K562 (cell line): Measurements from ENCODE around the gene KLF13. TPM values are rescaled to one million over a fixed set of nuclear protein-coding genes. Genes with fewer than 3 reads are reported as not detected.

Source experiments
- ATAC-seq: fragments of 200-7000 bp; cut with Tn5 transposase; 3 replicates; pipeline ENCODE4 v1.9.1; 2020; ENCODE audit warnings: moderate library complexity
- BruUV-seq: library from RNA; stranded (reverse); fragments of 400-500 nt; replicated peaks from 2 replicates; lab custom pipeline; 2021; lab: Mats Ljungman, UMichigan
- CTCF ChIA-PET: fragments of 300-600 bp; formaldehyde crosslinking; extraction: SDS; loops from one replicate; lab custom pipeline; 2021; ENCODE audit warnings: low intra/inter-chr PET ratio; lab: Yijun Ruan, JAX
- POLR2A ChIA-PET: fragments of 300-600, 350-650 bp; sonication (Branson Sonifier 250); formaldehyde crosslinking; extraction: SDS; loops from one replicate; lab custom pipeline; 2021; ENCODE audit warnings: antibody characterized with exemption, inconsistent platforms; lab: Yijun Ruan, JAX
- DNase-seq, 4 experiments: peaks; one replicate each; pipeline versions ENCODE4 v3.0.0 to v3.0.0-alpha.2; 2011 to 2018; ENCODE audit warnings: low spot score in 3 of 4, mixed read lengths in 3 of 4; ENCODE audit errors: extremely low read depth in 1 of 4
- FAIRE-seq: peaks from 2 replicates; lab custom pipeline; 2011; peaks lifted over from hg19 to GRCh38; lab: Jason Lieb, UNC
- H2AFZ ChIP-seq: 2 replicates; pipeline ENCODE4 v1.6.0; 2011; ENCODE audit warnings: low read depth, low read length, control low read depth, inconsistent platforms
- H3K27ac ChIP-seq: fragments of 200-600 bp; 3 replicates; pipeline ENCODE4 v1.8.0; 2011; ENCODE audit warnings: low read depth, mild to moderate bottlenecking, control low read depth, inconsistent platforms, low read length, moderate library complexity, mixed read lengths; ENCODE audit errors: extremely low read depth
- H3K27me3 ChIP-seq, 2 experiments: fragments of 300-600 bp in 1 of 2; 2 replicates in 1 of 2; 3 replicates in 1 of 2; pipeline versions ENCODE4 v1.6.0 to v1.8.0; 2011; ENCODE audit warnings: inconsistent platforms in 2 of 2, low read length in 2 of 2, mild to moderate bottlenecking in 1 of 2, mixed read lengths in 1 of 2, moderate library complexity in 1 of 2; ENCODE audit not compliant: control insufficient read depth in 2 of 2, insufficient read depth in 2 of 2
- H3K36me3 ChIP-seq: fragments of 300-600 bp; 3 replicates; pipeline ENCODE4 v1.8.0; 2011; ENCODE audit warnings: mild to moderate bottlenecking, low read length, inconsistent platforms; ENCODE audit not compliant: control insufficient read depth, insufficient read depth
- H3K4me1 ChIP-seq, 2 experiments: fragments of 200-600 bp in 1 of 2; replicated peaks in 1 of 2; 2 replicates in 1 of 2; 3 replicates in 1 of 2; pipeline versions ENCODE4 v1.5.1 to v1.8.0; 2011; ENCODE audit warnings: inconsistent platforms in 2 of 2, low read length in 2 of 2, mild to moderate bottlenecking in 1 of 2, mixed read lengths in 1 of 2, moderate library complexity in 1 of 2; ENCODE audit not compliant: control insufficient read depth in 2 of 2, insufficient read depth in 2 of 2
- H3K4me2 ChIP-seq: 2 replicates; pipeline ENCODE4 v1.6.1; 2011; ENCODE audit warnings: low read length, control low read depth, inconsistent platforms, mixed read lengths; ENCODE audit not compliant: insufficient read depth
- H3K4me3 ChIP-seq: fragments of 200-600 bp; sonication (generic), shearing (Covaris generic); 2 replicates; pipeline ENCODE4 v1.5.1; 2016; ENCODE audit warnings: control low read depth, inconsistent platforms
- H3K79me2 ChIP-seq: fragments of 200-600 bp; 3 replicates; pipeline ENCODE4 v1.8.0; 2011; ENCODE audit warnings: low read length, inconsistent platforms; ENCODE audit not compliant: control insufficient read depth, insufficient read depth
- H3K9ac ChIP-seq, 2 experiments: 2 replicates each; pipeline versions ENCODE4 v1.6.0 to v1.6.1; 2011; ENCODE audit warnings: low read depth in 2 of 2, low read length in 2 of 2, control low read depth in 1 of 2, inconsistent platforms in 1 of 2, mild to moderate bottlenecking in 1 of 2, mixed read lengths in 1 of 2; ENCODE audit not compliant: insufficient read depth in 1 of 2
- H3K9me1 ChIP-seq: one replicate; pipeline ENCODE4 v1.6.0; 2011; ENCODE audit warnings: inconsistent platforms, mild to moderate bottlenecking, low read length, moderate library complexity; ENCODE audit not compliant: control insufficient read depth, insufficient read depth
- H3K9me3 ChIP-seq: replicated peaks from 2 replicates; pipeline ENCODE4 v1.5.1; 2011; ENCODE audit warnings: low read depth, low read length, inconsistent platforms; ENCODE audit not compliant: control insufficient read depth, insufficient read depth
- H4K20me1 ChIP-seq: replicated peaks from 2 replicates; pipeline ENCODE4 v1.6.1; 2011; ENCODE audit warnings: low read length, inconsistent platforms, mixed read lengths; ENCODE audit not compliant: control insufficient read depth, insufficient read depth
- CREB3 ChIP-seq: fragments of 450-650 bp; conservative IDR thresholded peaks from 2 replicates; pipeline ENCODE4 v1.6.1; 2016; ENCODE audit warnings: missing genetic modification characterization, low read depth, mild to moderate bottlenecking, missing compliant biosample characterization, moderate library complexity
- CXXC5 ChIP-seq: fragments of 250-450 bp; sonication (Bioruptor Pico); IDR thresholded peaks from 2 replicates; pipeline ENCODE4 v1.8.0; 2022; ENCODE audit warnings: inconsistent platforms, mild to moderate bottlenecking, moderate library complexity
- IRF9 ChIP-seq: fragments of 450-650 bp; IDR thresholded peaks from 2 replicates; pipeline ENCODE4 v1.6.1; 2016; ENCODE audit warnings: missing biosample characterization, missing genetic modification characterization
- JUND ChIP-seq, 2 experiments: IDR thresholded peaks; 2 replicates in 1 of 2; 3 replicates in 1 of 2; pipeline ENCODE4 v1.6.1; 2011; ENCODE audit warnings: borderline replicate concordance in 2 of 2, low read depth in 2 of 2, low read length in 2 of 2, improper control_type of control experiment in 1 of 2, missing biosample characterization in 1 of 2, missing genetic modification characterization in 1 of 2, missing genetic modification reagents in 1 of 2
- MCM2 ChIP-seq: fragments of 450-650 bp; IDR thresholded peaks from 2 replicates; pipeline ENCODE4 v1.6.1; 2017; ENCODE audit warnings: low read depth, mild to moderate bottlenecking
- MEF2D ChIP-seq: conservative IDR thresholded peaks from 2 replicates; pipeline ENCODE4 v1.6.1; 2016; ENCODE audit warnings: low read depth, missing genetic modification characterization, missing compliant biosample characterization
- RAD21 ChIP-seq, 2 experiments: fragments of 250-450 bp in 1 of 2; fragments of 450-650 bp in 1 of 2; sonication (Bioruptor Pico) in 1 of 2; formaldehyde crosslinking in 1 of 2; IDR thresholded peaks in 1 of 2; conservative IDR thresholded peaks in 1 of 2; 2 replicates each; pipeline versions ENCODE4 v1.4.0 to v1.8.0; 2020 to 2022; ENCODE audit warnings: mild to moderate bottlenecking in 2 of 2, moderate library complexity in 1 of 2
- SUPT5H ChIP-seq: fragments of 450-650 bp; IDR thresholded peaks from 2 replicates; pipeline ENCODE4 v1.6.1; 2016
- WGBS: fragments of 100-300 bp; shearing (Covaris generic); methylation state at CpG from one replicate; pipeline ENCODE4 v1.1.6; 2016; ENCODE audit warnings: low coverage, mixed read lengths; ENCODE audit not compliant: insufficient coverage; ENCODE audit errors: missing lambda C conversion rate; 5-methylcytosine and 5-hydroxymethylcytosine counted together
- in situ Hi-C: fragments of 300-500 bp; cut with MboI; formaldehyde crosslinking; loops from 4 replicates; pipeline ENCODE4 v1.15.0; 2018; ENCODE audit warnings: inconsistent platforms, mixed read lengths
- intact Hi-C: fragments of 100-400 bp; cut with micrococcal nuclease; formaldehyde crosslinking; loops from 2 replicates; pipeline ENCODE4 v1.14.2; 2022
- polyA plus RNA-seq, 8 experiments: library from polyadenylated mRNA; depleted of rRNA in 4 of 8; stranded (reverse) in 5 of 8; unstranded in 3 of 8; fragments of >200 nt; fragmentation: Nextera tagmentation in 2 of 8; fragmentation: Illumina TruSeq in 1 of 8; extraction: Ambion mirVana in 2 of 8; extraction: Trizol in 1 of 8; gene quantifications; 2 replicates each; pipeline versions ENCODE4 v1.2.1 to v1.2.3, GENCODE V29; 2011 to 2014; ENCODE audit warnings: inconsistent platforms in 1 of 8, missing spikeins in 1 of 8
- total RNA-seq, 7 experiments: library from RNA; depleted of rRNA in 6 of 7; stranded (reverse); fragments of >200 nt in 6 of 7; fragmentation: Illumina TruSeq in 2 of 7; extraction: Trizol in 2 of 7; gene quantifications; 2 replicates each; pipeline versions ENCODE4 v1.2.1 to v1.2.3, GENCODE V29; 2011 to 2021; ENCODE audit warnings: low replicate concordance in 1 of 7
- TF ChIP-seq, protein P1 (sequence below), 3 experiments: IDR thresholded peaks in 2 of 3; conservative IDR thresholded peaks in 1 of 3; 2 replicates each; pipeline ENCODE4 v1.5.1; 2011 to 2012; ENCODE audit warnings: low read length in 3 of 3, mild to moderate bottlenecking in 3 of 3, control low read depth in 2 of 3, improper control_type of control experiment in 1 of 3, inconsistent platforms in 1 of 3, low read depth in 1 of 3, mixed read lengths in 1 of 3, moderate library complexity in 1 of 3; ENCODE audit not compliant: insufficient read depth in 2 of 3
- TF ChIP-seq, protein P2 (sequence below): fragments of 450-650 bp; IDR thresholded peaks from 2 replicates; pipeline ENCODE4 v1.6.1; 2017; ENCODE audit warnings: antibody characterized with exemption, mild to moderate bottlenecking

KLF13 gene
- total and polyA plus RNA-seq, 9 of the 15 experiments (the other 6 are each of a cell fraction or from before 2014, with no cell fraction given), result 1.8 to 10.5 (median 4.8) TPM

DNA sequence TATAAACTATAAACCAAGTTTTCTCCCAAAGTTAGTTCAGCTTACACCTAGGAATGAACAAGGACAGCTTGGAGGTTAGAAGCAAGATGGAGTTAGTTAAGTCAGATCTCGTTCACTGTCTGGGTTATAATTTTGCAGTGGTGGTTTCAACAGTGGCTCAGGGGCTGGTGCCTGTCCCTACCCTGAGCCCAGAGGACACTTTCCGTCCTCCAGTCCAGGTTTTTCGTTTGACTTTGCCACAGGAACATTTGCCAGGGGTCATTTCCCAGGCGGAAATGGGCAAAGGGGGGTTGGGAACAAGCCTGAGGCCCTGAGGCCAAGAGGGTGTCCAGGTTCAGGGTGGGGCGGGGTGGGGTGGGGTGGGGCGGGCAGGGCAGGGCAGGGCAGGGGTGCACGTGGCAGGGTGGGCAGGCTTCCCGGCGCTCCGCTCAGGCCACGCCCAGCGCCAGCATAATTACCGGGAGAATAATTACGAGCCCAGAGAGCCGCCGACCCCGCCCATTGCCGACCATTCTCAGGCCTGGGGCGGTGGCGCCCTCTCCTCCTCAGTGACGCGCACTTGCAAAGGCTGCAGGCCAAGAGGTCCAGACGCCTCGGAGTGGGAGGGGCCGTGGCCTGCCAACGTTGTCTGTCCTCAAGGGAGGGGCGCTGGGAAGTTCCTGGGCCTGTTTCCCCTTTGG lies 70.4 kb downstream of the KLF13 start:
- BruUV-seq, result no TSS peak
- H3K4me2 ChIP-seq, result peak overlapping the region; percentile 34
- H3K9me3 ChIP-seq, result no peaks in the 10 kb centered on the region
- no peak overlapping the region for H3K4me3 ChIP-seq
- no peaks in the 10 kb centered on the region for H3K79me2 ChIP-seq
- 9% methylated on average over 16 of the region's 27 CpGs for WGBS
- peaks cover 6 to 13% of the 10 kb centered on the region in 2 experiments for H3K27me3 ChIP-seq
- peak; percentile 96 for ATAC-seq
- ChIA-PET POLR2A (no interaction called here), CTCF (no interaction called here)
- peak overlapping the region; percentile 89 for H2AFZ ChIP-seq
- DNase-seq, result peak; percentile 76 to 81 (median 80)
- H3K36me3 ChIP-seq, result no peaks in the 10 kb centered on the region
- H3K4me1 ChIP-seq, result peaks cover 0 to 34% of the 10 kb centered on the region in 2 experiments; a peak in 3 of 5 replicates
- FAIRE-seq, result peak; percentile 84
- H3K9me1 ChIP-seq, result no peaks in the 10 kb centered on the region
- no peaks in the 10 kb centered on the region for H4K20me1 ChIP-seq
- in situ Hi-C loops (no loop called here), intact Hi-C loops (loop anchor here (1.0 kb wide), 1 partner anchor 71 kb away; the partner anchor contains the start of gene KLF13)
- H3K9ac ChIP-seq, result no peak overlapping the region; a peak in 1 of 4 replicates
- no peak overlapping the region for H3K27ac ChIP-seq
- TF ChIP-seq SUPT5H (no peak), MCM2 (no peak), JUND (IDR thresholded peaks at IDR 0.05; ENCODE audit: borderline replicate concordance, low read depth, low read length) (0 out of 2 replicates have a peak, but pooled peaks have one; percentile 22), JUND (tag; IDR thresholded peaks at IDR 0.05; ENCODE audit: borderline replicate concordance, low read depth, low read length) (no peak), RAD21 (CRISPR knock-in tag; conservative IDR thresholded peaks at IDR 0.05 in 1 of 2, IDR thresholded peaks at IDR 0.05 in 1 of 2) (peak in 1 of 2 experiments; percentile 69; a peak in 2 of 4 replicates), MEF2D (tag) (peak; percentile 67), IRF9 (tag) (0 out of 2 replicates have a peak, but pooled peaks have one; percentile 39), CREB3 (tag) (0 out of 2 replicates have a peak, but pooled peaks have one; percentile 47), CXXC5 (CRISPR knock-in tag) (0 out of 2 replicates have a peak, but pooled peaks have one; percentile 23)
- TF ChIP-seq, protein P1, sequence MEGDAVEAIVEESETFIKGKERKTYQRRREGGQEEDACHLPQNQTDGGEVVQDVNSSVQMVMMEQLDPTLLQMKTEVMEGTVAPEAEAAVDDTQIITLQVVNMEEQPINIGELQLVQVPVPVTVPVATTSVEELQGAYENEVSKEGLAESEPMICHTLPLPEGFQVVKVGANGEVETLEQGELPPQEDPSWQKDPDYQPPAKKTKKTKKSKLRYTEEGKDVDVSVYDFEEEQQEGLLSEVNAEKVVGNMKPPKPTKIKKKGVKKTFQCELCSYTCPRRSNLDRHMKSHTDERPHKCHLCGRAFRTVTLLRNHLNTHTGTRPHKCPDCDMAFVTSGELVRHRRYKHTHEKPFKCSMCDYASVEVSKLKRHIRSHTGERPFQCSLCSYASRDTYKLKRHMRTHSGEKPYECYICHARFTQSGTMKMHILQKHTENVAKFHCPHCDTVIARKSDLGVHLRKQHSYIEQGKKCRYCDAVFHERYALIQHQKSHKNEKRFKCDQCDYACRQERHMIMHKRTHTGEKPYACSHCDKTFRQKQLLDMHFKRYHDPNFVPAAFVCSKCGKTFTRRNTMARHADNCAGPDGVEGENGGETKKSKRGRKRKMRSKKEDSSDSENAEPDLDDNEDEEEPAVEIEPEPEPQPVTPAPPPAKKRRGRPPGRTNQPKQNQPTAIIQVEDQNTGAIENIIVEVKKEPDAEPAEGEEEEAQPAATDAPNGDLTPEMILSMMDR (IDR thresholded peaks at IDR 0.05 in 2 of 3, conservative IDR thresholded peaks at IDR 0.05 in 1 of 3; ENCODE audit: insufficient read depth in 2 of 3, low read depth in 1 of 3, low read length in 3 of 3), result peak; percentile 10 to 63 (median 60); a peak in 4 of 6 replicates
- TF ChIP-seq, protein P2, sequence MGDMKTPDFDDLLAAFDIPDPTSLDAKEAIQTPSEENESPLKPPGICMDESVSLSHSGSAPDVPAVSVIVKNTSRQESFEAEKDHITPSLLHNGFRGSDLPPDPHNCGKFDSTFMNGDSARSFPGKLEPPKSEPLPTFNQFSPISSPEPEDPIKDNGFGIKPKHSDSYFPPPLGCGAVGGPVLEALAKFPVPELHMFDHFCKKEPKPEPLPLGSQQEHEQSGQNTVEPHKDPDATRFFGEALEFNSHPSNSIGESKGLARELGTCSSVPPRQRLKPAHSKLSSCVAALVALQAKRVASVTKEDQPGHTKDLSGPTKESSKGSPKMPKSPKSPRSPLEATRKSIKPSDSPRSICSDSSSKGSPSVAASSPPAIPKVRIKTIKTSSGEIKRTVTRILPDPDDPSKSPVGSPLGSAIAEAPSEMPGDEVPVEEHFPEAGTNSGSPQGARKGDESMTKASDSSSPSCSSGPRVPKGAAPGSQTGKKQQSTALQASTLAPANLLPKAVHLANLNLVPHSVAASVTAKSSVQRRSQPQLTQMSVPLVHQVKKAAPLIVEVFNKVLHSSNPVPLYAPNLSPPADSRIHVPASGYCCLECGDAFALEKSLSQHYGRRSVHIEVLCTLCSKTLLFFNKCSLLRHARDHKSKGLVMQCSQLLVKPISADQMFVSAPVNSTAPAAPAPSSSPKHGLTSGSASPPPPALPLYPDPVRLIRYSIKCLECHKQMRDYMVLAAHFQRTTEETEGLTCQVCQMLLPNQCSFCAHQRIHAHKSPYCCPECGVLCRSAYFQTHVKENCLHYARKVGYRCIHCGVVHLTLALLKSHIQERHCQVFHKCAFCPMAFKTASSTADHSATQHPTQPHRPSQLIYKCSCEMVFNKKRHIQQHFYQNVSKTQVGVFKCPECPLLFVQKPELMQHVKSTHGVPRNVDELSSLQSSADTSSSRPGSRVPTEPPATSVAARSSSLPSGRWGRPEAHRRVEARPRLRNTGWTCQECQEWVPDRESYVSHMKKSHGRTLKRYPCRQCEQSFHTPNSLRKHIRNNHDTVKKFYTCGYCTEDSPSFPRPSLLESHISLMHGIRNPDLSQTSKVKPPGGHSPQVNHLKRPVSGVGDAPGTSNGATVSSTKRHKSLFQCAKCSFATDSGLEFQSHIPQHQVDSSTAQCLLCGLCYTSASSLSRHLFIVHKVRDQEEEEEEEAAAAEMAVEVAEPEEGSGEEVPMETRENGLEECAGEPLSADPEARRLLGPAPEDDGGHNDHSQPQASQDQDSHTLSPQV, result peak; percentile 79
